Stimulated activated naive CD8-positive, alpha-beta T cell treated with anti-CD3 and anti-CD28 coated beads, Interleukin-15, Interleukin-2, amounts not matched to agents 100 U/mL and 50 U/mL, for 24 hours (primary cell): ENCODE measurements around the gene IGFBP4.
"Not testable (repeated sequence)": the region's sequence is repeated elsewhere in the genome, so short reads cannot be mapped to it uniquely, and the experiment has no call there.

Experiments used
- ATAC-seq: fragments of 150-1000 bp; cut with Tn5 transposase; one replicate; pipeline ENCODE4 v1.10.0; 2021
- DNase-seq: peaks from one replicate; pipeline ENCODE4 v3.0.0; 2021

The IGFBP4 gene

DNA sequence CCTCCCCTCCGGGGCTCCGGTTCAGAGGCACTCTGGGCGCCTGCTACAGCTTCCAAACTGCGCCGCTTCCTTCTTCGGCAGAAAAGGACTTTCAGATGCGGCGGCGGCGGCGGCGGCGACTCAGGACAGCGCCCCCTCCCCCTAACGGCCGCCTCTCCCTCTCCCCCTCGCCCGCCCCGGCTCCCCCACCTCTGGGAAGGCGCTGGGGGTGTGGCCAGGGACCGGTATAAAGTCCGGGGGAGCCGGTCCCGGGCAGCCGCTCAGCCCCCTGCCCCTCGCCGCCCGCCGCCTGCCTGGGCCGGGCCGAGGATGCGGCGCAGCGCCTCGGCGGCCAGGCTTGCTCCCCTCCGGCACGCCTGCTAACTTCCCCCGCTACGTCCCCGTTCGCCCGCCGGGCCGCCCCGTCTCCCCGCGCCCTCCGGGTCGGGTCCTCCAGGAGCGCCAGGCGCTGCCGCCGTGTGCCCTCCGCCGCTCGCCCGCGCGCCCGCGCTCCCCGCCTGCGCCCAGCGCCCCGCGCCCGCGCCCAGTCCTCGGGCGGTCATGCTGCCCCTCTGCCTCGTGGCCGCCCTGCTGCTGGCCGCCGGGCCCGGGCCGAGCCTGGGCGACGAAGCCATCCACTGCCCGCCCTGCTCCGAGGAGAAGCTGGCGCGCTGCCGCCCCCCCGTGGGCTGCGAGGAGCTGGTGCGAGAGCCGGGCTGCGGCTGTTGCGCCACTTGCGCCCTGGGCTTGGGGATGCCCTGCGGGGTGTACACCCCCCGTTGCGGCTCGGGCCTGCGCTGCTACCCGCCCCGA, at the start of gene IGFBP4:
TSS of gene IGFBP4 (plus strand) at position 255 of the 792 bp plus-strand sequence. CDS start at position 541, 286 bp downstream.
- ATAC-seq (peak; percentile 67), DNase-seq (peak; percentile 79)

DNA sequence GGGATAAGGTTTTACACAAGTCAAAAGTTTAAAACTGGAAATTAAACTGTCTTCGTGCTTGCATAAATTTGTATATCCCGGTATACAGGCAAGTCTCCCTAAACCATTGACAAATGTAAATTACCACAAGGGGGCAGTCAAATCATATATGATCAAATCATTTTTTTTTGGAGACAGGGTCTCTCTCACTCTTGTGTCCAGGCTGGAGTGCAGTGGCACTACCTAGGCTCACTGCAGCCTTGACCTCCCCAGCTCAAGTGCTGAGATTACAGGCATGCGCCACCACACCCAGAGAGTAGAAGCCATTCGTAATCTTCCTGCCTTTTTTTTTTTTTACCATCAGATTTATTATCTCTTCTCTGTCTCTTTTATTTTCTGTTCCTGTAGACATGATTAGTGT, 44.1 kb upstream of the IGFBP4 start:
- DNase-seq: no peak
- ATAC-seq: no peak

DNA sequence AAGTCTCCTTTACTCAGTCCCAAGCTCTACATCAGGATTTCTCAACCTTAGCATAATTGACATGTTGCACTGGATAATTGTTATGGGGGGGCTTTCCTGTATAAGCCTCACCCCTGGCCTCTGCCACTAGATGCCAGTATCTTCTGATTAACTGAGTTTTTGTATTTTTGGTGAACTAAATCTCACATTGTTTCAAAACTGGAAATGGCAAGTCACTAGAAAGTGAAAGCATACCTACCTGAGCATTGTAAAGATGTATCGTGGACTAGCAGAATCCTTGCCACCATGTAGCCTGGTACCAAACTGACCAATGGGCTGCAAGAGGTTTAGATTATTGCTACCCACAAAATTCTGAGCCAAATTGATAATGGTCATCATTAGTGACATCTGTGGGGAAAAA, 40.6 kb upstream of the IGFBP4 start:
- no peak for ATAC-seq
- DNase-seq: no peak

DNA sequence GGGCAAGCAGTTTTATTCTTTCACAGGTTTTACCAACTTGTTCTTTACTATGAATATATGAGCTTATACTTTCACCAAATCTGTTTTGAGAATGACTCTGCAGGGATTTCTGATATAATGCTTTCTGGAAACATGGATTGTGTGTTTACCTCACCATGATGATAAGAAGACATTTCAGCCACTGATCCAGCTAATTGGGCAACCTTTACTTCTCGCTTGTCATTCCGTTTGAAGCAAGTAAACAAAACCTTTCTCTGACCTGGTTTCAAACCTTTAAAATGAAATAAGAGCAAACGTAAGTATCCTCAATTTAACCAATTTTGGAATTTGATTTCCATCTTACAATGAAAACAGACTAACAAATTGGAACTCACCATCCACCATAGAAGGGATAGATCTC, 39.2 kb upstream of the IGFBP4 start:
- DNase-seq: no peak
- no peak for ATAC-seq

DNA sequence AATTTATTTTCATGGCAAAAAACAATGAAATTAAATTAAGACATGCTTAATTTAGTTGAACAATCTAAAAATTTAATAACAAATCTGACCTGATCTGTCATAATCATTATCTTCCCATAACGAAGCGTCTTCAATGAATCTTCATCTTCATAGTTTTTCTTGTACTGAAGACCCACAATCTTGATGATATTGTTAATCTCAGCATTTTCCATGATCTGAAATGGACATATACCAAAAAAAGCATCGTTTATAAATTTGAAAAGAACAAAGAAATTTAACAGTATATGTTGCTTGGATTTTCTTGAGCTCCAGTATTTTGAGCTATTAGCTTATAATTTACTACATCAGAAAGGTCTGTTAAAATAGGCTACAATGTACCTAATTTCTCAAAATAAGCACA, 35.8 kb upstream of the IGFBP4 start:
- ATAC-seq (no peak), DNase-seq (no peak)

DNA sequence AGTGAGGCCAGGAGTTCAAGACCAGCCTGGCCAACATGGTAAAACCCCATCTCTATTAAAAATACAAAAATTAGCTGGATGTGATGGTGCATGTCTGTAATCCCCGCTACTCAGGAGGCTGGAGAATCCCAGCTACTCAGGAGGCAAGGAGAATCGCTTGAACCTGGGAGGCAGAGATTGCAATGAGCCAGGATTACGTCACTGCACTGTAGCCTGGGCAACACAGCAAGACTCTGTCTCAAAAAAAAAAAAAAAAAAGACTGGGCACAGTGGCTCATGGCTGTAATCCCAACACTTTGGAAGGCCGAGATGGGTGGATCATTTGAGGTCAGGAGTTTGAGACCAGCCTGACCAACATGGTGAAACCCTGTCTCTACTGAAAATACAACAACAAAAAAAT, 33.7 kb upstream of the IGFBP4 start:
- DNase-seq, ATAC-seq: not testable (repeated sequence)

DNA sequence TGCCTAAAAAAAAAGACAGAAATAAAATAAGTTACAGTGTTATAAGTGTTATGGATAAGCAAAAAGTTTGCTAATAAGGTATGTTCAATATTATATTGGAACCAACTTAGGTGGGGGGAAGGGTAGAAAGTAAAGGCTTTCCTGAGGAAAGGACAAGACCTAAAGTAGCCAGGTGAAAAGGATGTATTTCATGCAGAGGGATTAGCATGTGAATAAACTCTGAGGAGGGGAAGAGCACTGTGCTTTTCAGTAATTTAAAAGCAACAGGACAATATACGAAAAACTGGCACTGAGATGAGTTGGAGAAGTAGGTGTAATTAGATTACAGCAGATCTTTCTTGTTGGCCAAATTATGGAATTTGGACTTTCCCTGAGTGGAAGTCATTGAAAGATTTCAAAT, 33.2 kb upstream of the IGFBP4 start:
- ATAC-seq: no peak
- no peak for DNase-seq

DNA sequence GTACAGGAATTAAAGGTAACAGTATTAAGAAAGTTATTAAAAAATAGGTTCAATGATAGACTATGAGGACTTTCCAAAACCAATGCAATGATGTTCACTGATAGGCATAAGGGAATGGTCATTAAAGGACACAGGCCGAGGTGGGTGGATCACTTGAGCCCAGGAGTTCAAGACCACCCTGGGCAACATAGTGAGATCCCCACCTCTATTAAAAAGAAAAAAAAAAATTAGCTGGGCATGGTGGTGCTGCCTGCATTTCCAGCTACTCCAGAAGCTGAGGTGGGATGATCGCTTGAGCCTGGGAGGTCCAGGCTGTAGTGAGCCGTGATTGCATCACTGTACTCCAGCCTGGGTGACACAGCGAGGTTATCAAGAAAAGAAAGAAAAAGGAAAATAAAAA, 31.4 kb upstream of the IGFBP4 start:
- ATAC-seq (no peak), DNase-seq (no peak)

DNA sequence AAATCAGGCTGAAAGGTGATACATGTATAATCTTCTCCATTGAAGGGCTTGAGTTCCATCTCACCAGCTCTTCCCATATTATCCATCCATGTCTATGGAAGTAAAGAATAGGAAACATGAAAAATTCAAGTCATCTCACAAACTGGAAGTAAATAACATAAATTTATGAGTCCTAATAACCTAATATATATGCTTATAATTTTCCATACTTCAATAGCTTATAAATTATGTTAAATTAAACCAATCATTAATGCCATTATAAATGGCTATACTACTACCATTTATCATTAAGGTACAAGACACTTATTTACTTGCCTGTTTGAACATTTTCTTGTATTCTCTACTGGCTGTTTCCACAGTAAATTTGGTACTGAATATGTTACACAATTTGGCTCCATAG, 30.4 kb upstream of the IGFBP4 start:
- DNase-seq: no peak
- ATAC-seq: no peak

DNA sequence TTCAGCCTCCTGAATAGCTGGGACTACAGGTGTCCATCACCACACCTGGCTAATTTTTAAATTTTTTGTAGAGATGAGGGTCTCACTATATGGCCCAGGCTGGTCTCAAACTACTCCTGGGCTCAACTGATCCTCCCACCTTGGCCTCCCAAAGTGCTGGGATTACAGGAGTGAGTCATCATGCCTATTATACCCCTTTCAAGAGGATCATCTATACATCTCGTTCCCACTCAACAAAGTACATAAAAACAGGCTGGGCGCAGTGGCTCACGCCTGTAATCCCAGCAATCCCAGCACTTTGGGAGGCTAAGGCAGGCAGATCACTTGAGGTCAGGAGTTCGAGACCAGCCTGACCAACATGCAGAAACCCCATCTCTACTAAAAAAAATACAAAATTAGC, 28.9 kb upstream of the IGFBP4 start:
- ATAC-seq, DNase-seq: not testable (repeated sequence)

DNA sequence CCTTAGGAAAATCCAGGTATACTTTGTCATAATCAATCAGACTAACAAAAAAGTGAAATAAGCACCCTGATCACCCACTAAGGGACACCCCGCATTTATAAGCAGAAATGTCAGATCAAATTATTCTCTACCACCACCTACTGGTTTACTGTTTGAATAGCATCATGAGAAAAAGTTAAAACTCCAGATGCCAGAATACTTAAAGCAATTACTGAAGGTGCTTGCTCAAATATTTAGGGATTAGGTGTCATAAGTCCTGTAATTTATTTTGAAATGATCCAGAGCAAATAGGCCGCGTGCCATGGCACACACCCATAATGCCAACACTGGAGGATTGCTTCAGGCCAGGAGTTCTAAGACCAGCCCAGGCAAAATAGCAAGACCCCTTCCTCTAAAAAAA, 27.9 kb upstream of the IGFBP4 start:
- no peak for DNase-seq
- ATAC-seq: no peak

DNA sequence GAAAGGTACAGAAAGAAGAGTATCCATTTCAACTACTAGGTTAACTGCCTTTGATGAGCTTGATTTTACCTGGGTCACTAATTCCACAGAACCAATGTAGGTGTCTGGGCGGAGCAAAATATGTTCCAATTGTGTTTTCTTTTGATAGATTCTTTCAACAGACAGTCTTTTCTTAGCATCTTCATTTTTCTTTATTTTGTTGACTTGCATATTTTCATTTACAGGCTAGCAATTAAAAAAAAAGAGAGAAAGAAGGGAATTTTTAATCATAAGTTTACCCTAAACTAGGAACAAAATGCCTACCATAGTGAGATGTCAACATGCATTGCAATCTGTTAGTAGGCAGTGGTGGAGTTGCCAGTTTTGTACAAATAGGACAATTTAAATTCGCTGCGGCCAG, 26.6 kb upstream of the IGFBP4 start:
- no peak for DNase-seq
- ATAC-seq: no peak

DNA sequence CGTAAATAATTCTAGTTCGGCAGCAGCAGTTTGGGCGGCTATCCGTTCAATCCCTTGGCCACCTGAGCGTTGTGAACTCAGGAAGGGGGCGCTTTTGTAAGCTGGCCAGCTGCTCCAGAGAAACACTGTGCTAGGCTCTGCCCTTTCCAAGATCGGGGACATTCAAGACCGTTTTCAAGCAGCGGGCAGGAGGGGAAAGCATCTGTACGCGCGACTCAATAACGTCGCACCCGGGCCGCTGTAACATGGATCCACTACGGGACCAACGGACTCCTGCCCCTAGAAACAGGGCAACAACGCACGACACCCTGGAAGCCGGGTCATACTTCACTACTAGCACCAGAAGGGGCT, 26.0 kb upstream of the IGFBP4 start:
- ATAC-seq (peak; percentile 2), DNase-seq (no peak)

DNA sequence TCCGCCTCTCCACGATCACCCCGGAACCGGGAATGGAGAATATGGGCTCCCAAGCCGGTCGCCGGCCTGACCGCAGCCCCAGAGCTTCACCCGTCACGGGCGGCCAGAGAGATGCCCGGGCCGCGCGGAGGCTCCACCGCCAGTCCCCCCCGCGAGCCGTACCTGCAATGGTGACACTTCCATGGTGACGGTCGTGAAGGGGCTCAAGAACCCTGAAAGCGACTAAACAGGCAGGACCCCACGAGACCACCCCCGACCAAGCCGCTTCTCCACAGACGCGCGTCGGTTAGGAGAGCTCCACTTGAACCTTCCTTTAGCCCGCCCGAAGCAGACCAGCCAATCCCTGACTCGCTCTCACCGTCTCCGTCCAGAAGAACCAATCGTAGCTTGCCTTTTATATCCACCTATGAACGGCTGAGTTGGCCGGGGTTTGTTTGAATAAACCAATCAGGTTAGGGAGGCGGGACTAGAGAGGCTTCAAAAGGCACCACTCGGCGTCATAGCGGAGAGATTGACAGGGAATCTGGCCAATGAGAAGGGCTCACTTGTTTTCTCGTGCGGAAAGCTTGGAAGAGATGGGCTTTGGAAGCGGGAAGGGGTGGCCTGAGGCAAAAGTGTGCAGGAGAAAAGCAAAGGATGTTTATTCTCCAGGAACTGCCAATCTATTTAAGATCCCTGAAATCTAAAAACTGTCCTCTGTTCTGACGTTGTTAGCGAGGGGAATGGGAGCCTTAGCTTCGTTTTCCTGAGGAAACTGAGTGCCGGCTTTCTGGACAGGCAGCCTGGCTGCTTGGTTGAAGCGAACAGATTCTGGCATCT, 25.4 kb upstream of the IGFBP4 start, which contains the start of gene TOP2A:
TSS of gene TOP2A (minus strand) at position 288 of the 819 bp plus-strand sequence. CDS start at position 183, 105 bp downstream.
- ATAC-seq: peak; percentile 99
- peak; percentile 93 for DNase-seq

DNA sequence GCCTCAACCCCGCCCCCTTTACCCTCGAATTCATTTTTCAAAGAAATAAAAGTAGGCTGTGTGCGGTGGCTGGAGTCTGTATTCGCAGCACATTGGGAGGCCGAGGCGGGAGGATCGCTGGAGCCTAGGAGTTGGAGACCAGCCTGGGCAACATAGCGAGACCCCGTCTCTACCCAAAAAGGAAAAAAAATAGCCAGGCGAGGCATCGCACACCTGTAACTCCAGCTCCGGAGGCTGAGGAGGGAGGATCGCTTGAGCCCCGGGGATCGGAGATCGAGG, 24.9 kb upstream of the IGFBP4 start:
- ATAC-seq (no peak), DNase-seq (peak; percentile 25)

DNA sequence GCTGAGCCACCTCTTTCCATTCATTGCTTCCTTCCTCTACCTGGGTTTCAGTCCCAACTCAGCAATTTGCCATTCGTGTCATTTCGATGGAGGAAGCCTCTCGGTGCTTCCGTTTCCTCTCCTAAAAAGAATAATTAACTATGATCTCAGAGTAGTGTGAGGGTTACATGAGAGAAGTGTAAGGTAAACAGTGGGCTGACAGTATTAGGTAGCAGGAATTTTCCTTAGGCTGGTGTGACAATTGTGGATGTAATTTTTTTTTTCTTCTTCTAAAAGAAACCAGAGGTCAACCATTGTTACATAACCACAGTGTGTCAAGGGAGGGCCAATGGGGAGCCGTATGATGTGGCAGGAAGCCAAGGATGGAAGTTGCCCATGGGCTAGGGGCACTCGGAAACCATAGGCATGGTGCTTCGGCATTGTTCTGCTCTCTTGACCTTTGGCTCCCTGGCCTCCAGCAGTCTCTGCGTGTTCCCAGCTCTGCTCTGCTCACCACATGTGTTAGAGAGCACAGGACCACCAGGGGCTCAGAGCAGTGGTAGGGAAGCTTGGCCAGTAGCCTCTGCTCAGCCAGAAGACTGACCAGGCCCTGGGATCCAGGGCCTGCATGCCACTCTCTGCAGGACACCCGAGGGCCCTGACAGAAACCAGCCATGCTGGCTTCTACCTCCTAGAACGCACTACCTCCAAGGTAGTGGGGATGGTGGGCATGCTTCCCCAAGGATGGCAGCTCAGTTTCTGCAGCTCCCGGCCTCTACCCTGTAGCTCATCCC, 23.5 kb upstream of the IGFBP4 start:
- DNase-seq (no peak), ATAC-seq (no peak)

DNA sequence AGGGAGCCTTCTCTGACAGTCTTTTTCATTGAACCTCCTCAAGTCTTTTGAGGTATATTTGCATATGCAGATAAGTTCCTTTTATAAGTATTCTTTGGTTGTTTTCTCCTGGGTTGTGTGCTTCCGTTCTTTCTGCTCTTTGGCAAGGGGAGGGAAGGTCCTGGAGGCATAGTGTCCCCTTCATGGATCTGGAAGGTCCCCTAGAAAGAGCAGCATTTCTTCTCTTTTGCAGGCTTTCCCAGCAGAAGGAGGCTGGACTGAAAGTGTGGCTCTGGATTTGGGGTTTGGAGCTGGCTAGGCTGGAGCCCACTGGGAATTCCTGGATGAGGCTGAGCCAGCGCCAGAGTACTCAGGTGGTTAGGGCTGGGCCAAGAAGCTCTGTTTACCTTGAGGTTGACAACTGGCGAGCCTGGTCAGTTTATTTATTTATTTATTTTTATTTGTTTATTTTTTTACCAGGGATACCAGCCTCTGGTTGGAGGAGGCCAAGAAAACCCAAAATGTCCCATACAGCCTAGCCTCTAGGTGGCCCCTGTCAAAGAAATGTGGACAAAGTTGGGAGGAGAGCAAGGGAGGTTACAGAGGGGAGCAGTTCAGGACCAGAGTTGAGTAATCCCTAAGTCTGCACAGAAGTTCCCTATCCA, 20.1 kb upstream of the IGFBP4 start:
- ATAC-seq: no peak
- no peak for DNase-seq

DNA sequence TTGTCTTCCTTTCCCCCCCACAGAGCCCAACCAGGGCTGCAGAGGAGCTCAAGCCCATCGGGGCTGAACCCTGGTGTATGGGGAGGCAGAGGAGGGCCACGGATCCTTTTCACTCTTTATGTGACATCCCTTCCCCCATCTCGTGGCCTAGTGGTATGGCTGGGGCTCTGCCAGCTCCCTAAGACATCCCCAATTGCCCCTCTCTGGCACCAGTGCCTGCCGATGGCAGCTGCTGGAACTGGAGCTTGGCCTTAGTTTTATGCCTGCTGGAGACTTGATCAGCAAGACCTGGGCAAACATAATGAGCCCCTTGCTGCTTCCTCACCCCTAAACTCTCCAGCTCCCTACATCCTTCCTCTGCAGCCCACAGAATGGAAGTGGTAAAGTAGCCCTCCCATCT, 17.5 kb upstream of the IGFBP4 start:
- DNase-seq (no peak), ATAC-seq (no peak)

DNA sequence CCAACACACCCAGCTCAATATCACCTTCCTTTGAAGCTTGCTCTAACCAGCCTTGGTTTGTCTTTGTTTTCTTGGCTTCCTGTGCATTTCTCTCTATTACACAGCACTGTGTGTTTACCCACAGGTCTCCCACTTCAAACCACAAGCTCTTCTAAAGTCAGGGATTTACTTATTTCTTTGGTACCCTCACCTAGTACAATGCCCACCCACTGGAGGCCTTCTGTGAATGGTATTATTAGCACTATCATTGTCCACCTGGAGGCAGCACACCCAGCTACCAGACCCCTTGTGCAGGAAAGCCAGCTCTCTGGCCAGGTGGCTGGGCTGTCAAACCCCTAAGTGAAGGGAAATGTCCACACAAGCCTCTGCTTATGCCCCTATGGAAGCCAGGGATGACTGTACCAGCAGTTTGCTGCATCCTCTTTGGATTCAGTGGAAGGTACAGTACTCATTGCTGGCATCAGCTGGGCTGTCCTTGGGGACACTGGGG, 16.2 kb upstream of the IGFBP4 start:
- no peak for DNase-seq
- ATAC-seq: peak; percentile 72

DNA sequence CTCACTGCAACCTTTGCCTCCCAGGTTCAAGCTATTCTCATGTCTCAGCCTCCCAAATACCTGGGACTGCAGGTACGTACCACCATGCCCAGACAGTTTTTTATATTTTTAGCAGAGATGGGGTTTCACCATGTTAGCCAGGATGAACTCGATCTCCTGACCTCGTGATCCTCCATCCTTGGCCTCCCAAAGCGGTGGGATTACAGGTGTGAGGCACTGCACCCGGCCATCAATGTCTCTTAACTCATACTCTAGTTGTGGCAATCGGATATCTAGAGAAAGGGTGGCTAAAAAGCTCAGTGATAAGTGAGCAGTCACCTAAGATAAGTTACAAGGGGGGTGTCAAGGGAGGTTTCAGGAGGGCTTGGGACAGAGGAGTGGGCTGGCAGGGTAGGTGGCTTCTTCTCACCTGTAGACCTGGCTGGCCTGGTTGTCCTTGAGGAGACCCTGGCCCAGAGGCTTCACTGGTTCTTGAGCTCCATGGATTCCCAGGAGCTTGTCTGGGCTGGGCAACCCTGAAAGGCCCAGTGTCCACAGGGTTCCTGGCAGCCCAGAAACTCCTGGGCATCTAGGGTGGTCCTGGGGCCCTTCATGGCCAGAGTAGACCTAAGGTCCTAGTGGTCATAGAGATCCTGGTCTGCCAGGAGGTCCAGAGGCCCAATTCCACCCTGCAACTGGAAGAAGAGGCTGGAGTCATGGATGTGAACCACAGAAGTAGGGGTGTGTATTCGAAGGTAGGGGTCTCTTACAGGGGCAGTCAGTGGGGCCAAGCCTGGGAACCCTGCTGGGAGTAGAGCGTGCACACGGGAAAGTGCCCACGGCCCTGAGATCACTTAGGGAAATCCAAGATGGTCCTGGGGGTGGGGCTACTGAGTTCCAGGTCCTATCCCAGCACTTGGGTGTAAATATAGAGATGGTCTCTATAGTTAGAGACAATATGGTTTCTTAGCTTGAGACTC, 12.7 kb upstream of the IGFBP4 start:
- DNase-seq (no peak), ATAC-seq (no peak)

DNA sequence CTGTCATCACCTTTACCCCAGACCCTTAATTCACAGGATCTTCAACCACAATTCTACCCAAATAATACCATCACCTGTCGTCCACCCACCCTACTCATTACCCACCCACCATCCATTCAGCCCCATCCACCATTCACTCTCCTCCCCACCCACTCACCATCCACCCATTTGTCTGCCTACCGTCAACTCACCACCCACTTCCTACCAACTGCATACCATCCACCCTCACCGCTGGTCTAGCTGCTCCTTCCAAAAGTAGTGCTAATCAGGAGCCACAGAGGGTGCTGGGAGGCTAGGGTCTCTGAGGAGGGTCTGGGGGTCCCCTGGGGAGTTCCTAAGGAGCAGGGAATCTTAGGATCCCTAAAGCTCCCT, 12.0 kb upstream of the IGFBP4 start:
- DNase-seq (no peak), ATAC-seq (no peak)
